Testis (tissue), 2 donors: ENCODE data around the gene RAB7B.

Source experiments
- CTCF ChIP-seq, 3 experiments: fragments of 450-650 bp in 2 of 3; fragments of 200-600 bp in 1 of 3; sonication (generic) in 1 of 3; IDR thresholded peaks; one replicate each; pipeline ENCODE4 v1.5.1; 2016 to 2019; ENCODE audit warnings: antibody characterized with exemption in 3 of 3, mild to moderate bottlenecking in 2 of 3, moderate library complexity in 1 of 3
- POLR2A ChIP-seq: fragments of 450-650 bp; IDR thresholded peaks from one replicate; pipeline ENCODE4 v1.6.1; 2017; ENCODE audit warnings: antibody characterized with exemption, mild to moderate bottlenecking, moderate library complexity

GRCh38 chr1:205932776-205933175 is 70.4 kb downstream of the RAB7B start:
- TF ChIP-seq POLR2A (no peak), CTCF (IDR thresholded peaks at IDR 0.05) (no peak)
